ENCODE measurements around the gene ALDH1L1.

ALDH1L1 gene

DNA sequence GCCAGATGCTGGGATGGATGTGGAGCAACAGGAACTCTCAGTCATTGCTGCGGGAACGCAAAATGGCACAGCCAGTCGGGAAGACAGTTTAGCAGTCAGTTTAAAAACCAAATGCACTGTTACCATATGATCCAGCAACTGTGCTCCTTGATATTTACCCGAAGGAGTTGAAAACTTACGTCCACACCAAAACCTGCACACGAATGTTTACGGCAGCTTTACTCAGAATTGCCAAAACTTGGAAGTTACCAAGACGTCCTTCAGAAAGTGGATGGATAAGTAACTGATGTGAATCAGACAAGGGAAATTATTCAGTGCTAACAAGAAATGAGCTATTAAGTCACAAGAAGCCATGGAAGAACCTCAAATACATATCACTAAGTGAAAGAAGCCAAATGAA is 60.4 kb downstream of the ALDH1L1 start:
- no peak for DNase-seq (ENCODE audit: low read depth, low spot score)

DNA sequence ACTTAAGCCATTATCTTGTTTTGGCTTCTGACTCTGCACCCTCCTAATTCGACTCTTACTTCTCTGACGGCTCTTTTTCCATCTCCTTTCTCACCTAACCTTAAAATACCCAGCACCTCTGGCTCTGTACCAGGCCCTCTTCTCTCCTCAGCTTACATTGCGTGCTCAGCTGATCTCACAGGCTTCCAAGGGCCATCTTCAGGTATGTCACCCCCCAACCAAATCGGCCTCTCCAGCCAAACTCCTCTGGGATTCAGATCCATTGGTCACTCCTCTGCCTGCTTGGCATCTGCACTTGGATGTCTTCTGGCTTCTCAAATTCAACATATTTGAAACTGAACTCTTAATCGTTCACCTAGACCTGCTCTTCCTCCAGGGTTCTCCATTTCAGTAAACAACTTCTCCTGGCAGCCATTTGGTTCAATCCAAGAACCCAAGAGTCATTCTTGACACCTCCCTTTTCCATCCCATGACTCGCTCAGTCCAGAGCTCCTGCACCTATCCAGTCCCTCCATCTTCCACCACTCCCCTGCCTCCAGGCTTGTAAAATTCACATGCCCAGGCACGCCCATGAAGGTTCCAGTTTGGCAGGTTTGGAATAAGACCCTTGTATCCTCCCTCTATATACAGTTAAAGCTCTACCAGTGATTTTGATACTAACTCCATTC is 61.2 kb downstream of the ALDH1L1 start:
- DNase-seq (ENCODE audit: low read depth, low spot score): no peak

GRCh38 chr3:126118591-126118990 is 61.8 kb downstream of the ALDH1L1 start:
- DNase-seq (ENCODE audit: low read depth, low spot score): no peak

- no peak for DNase-seq (ENCODE audit: low read depth, low spot score)
Measured at GRCh38 chr3:126117786-126118185, 62.6 kb downstream of the ALDH1L1 start.

DNA sequence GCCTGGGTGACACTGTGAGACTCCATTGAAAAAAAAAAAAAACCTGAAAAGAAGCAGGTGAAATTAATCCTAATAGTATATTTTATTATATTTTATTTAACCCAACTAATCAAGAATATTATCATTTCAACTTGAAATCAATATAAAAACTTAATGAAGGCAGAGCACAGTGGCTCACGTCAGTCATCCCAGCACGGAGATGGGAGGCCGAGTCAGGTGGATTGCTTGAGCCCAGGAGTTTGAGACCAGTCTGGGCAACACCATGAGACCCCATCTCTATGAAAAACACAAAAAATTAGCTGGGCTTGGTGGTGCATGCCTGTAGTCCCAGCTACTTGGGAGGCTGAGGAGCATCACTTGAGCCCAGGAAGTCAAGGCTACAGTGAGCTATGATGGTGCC is 63.2 kb downstream of the ALDH1L1 start:
- DNase-seq (ENCODE audit: low read depth, low spot score): no peak

DNA sequence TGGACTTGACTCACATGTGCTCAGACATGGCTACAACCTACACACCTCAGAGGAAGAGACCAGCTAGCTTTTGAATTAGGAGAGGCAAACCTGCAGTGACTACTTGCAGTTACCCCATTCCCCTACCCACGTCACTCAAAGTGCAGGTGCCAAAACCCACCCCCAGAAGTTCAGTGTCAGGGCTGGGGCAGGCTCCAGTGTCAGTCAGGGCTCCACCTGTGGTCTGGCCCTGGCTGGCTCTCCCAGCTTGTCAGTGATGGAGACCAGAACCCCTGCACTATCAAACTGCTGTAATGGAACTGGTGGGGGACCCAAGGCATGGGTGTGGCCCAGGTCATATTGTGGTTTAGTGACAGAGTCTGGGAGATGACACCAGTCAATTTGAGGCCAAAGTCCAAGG is 63.9 kb downstream of the ALDH1L1 start:
- DNase-seq (ENCODE audit: low read depth, low spot score): no peak

DNA sequence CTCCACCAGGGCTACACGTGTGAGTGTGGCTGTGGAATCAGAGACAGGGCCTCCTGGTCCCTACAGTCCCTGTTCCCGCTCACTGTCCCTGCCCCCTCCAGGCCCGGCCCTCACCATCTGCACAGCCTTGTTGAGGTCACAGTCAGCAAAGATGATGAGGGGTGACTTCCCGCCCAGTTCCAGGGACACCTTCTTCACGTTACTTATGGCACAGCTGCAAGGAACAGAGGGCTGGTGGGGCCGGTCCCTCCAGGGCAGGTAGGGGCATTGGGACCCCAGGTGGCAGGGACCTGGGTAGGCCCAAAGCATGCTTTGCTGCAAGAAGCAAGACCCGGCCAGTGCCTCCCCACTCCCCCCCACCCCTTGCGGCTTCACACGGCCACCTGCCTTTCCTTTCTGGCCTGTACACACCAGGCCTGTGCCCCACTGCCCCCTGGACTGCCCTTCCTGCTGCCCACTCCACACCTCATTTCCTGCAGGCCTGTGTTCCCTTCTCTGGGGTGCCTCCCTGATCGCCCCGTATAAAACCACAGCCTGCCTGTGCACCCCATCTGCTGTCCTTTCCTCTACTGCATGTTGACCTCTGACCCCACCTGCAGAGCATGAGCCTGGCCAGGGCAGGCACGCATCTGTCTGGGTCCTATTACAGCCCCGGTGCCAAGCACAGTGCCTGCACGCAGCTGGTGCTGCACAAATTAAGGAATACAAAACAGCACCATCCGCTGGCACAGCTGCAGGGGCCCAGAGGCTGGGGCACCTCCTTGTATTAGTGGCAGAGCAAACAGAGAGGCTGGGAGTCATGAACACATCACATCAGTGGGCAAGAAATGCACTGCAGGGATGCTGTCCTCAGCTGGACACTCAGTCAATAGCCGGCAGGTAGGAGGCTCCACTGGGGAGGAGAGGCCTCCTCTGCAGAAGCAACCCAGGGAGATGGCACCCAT is 65.7 kb downstream of the ALDH1L1 start:
- no peak for DNase-seq (ENCODE audit: low read depth, low spot score)

DNA sequence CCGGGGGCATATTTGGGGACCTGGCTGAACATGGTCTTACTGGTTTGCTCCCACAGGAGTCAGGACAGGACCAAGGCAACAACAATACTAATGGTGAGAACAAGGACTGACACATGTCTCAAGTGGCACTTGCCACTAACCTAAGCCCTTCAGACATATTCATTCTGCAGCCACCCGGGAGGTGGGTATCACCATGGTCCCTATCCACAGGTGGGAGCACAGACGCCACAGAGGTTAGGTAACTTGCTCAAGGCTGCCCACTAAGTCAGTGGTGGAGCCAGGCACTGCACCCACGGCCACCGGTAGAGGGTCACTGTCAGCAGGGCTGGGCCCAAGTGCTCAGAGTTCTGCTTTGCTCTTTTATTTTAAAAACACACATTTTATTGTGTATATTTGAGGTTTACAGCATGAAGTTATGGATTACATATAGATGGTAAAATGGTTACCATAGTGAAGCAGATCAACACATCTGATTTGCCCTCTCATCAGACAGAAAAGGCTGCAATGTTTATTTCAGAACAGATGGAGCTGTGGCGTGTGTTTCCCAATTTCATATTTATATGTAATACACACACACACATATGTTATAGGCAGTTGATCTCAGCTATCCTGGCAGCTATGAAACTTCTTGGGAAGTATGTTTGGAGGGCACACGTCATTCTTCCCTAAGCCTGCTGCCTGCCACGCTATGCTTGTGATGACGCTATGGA is 66.5 kb downstream of the ALDH1L1 start:
- no peak for DNase-seq (ENCODE audit: low read depth, low spot score)

GRCh38 chr3:126113238-126113555 is 67.2 kb downstream of the ALDH1L1 start:
- DNase-seq (ENCODE audit: low read depth, low spot score): no peak

- no peak for DNase-seq (ENCODE audit: low read depth, low spot score)
Measured at GRCh38 chr3:126112531-126113237, 67.7 kb downstream of the ALDH1L1 start.

DNA sequence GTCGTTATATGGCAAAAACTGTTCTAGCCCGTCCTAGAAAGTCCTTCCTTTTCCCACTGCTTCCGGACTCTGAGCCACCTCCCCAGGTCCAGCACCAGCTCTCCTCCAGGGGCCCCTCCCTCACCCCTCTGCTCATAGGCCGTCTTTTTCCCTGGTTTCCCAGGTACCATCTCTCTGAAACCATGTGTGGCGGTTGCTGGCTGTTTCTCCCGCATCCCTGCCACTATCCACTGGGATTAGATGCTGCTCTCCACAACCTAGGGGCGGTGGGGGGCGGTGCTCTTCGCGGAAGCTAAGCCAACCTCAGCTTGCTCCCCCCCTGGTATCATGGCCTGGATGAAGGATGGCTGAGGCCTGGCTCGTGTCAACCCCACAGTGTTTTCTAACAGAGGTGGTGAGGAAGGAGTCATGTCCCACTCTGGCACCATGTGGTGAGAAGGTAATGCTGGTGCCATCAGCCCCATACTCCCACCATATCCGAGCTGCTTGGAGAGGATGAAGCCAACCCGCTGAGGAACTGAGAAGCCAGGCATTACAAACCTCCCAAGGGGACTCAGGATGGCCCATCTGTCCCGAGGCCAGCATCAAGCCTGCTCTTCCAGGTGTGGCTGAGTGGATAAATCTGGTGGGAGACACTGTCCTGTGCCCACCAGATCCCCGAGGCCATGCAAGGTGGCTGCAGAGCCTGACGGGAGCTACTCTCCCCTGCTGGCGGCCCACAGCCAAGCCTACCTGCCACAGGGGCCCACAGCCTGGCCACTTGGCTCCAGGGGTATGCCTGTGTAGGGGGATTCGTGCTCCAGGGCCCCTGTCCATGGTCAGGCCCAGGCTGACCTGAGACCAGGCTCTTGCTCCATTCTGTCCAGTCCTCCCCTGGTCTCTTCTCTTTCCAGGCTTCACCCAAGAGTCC is 68.6 kb downstream of the ALDH1L1 start:
- DNase-seq (ENCODE audit: low read depth, low spot score): no peak

- no peak for DNase-seq (ENCODE audit: low read depth, low spot score)
Measured at GRCh38 chr3:126111126-126111551, 69.2 kb downstream of the ALDH1L1 start.

DNA sequence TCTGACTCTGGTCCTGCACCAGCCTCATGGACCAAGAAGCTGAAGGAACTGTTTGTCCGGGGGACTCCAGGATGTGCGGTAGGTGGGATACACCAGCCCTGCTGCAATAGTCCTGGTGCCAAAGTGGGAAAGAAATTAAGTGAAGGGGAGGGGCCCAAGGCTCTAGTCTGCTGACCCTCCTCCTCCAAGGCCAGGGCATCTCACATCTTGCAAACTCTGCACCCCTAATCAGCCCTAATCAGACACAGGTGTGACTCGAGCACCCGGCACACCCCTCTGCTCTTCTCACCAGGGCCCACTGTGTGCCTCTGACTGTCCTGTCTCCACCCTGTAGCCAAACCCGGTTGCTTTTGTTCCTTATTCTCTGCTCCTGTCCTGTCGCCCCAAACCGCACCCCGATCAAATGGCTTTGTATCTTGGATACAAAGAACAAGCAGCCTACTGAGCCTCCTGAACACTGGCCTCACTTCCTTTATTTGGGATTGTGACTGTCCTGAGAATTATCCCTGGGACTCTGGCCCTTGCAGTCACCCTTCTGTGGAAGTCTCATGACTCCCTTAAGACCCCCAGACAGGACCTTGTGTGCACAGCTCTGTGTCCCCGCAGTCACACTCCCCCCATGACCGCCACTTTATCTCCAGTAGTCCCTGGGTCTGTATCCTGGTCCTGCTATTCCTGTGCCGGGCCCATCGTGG is 69.8 kb downstream of the ALDH1L1 start:
- DNase-seq (ENCODE audit: low read depth, low spot score): no peak

GRCh38 chr3:126109880-126110235 is 70.5 kb downstream of the ALDH1L1 start:
- no peak for DNase-seq (ENCODE audit: low read depth, low spot score)

DNA sequence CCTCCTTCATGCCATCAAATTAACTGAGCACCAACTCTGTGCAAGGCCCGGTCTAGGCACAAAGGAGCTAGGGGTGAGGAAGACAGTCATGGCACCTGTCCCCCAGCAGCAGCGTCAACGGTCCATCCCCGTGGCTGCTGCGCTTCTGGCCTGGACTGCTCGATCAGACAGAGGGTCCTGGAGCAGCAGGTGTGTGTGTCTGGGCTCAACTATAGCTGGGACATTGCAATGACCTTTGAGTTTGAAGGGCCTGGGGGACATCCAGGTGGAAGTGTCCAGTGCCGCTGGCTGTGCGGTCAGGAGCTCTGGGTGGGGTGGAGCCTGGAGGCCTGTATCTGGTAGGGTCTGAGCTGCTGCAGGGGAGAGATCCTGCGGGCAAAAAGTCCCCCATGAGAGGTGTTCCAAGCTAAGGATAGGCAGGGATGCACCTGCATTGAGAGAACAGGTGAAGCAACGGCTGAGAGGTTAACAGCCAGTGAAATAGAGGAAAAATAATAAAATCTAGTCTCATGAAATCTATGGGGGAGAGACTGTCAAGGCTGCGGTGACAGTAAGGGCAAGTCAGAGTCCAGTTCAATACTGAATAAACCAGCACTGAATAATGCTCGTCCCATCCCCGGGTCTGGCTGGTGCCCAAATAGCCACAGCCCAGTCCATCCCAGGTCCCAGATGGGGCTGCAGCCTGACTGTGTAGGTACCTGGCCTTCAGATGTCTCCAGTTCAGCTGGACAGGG is 71.1 kb downstream of the ALDH1L1 start:
- no peak for DNase-seq (ENCODE audit: low read depth, low spot score)

- DNase-seq (ENCODE audit: low read depth, low spot score): no peak
Measured at GRCh38 chr3:126108676-126109050, 71.7 kb downstream of the ALDH1L1 start.

GRCh38 chr3:126107957-126108675 is 72.3 kb downstream of the ALDH1L1 start:
- no peak for DNase-seq (ENCODE audit: low read depth, low spot score)

DNA sequence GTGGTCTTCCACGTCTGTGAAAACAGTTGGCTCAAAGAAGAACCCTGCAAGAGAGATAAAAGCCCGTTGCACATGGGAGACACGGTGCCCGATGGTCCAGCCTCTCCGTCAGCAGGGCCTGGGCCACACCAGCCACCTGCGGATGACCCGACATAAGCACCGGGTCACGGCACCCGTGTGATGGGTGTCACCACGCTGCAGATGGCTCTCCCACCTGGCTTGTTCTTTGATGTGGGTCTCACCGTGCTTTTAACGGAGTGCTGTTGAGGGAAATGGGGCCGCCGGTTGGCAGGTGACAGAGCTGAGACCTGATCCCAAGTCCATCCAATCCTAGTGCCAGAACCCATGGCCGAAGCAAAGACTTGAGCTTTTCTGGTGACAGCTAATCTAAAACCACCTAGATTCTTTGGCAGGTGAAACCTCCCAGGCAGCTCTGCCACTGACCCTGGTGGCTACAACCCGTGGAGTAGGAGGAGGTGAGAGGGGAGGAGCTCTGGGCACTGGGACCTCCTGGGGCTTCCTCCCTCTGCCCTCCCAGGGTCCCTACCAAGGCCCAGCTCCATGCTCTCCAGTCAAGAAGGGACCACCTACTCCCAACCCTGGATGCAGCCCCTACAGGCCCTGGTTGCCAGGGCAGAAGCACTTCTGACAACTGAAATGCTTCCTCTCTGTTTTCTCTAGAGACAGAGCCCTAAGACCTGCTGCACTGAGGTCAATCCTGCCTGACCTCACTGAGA is 73.0 kb downstream of the ALDH1L1 start:
- DNase-seq (ENCODE audit: low read depth, low spot score): no peak

Measured in smooth muscle cell of the brain vasculature (primary cell).